GM18873 (cell line): ENCODE results near the gene IRS2.

Experiments
- ATAC-seq: cut with Tn5 transposase; IDR thresholded peaks from one replicate; pipeline ENCODE4 v1.9.1; 2021; ENCODE audit warnings: mild to moderate bottlenecking, moderate library complexity, moderate number of reproducible peaks; ENCODE audit not compliant: unreplicated experiment, low FRiP score

Gene IRS2

DNA sequence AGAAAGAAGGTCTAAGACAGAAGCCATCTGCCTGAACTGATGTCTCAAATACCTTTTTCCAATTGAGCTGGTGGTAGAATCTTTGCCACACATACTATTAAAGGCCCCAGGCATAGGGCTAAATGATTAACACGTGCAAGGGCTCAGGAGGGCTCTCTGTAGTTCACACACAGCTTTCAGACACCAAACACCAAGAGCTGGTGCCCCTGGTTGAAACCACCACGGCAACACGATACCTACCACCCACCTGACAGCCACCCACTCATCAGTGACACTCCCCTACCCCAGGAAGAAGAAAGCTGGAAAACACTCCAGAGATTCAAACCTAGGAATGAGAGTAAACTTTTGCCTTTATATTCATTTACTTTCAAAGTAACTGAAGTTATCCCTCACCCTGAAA is 26.8 kb downstream of the IRS2 start:
- no peak for ATAC-seq

DNA sequence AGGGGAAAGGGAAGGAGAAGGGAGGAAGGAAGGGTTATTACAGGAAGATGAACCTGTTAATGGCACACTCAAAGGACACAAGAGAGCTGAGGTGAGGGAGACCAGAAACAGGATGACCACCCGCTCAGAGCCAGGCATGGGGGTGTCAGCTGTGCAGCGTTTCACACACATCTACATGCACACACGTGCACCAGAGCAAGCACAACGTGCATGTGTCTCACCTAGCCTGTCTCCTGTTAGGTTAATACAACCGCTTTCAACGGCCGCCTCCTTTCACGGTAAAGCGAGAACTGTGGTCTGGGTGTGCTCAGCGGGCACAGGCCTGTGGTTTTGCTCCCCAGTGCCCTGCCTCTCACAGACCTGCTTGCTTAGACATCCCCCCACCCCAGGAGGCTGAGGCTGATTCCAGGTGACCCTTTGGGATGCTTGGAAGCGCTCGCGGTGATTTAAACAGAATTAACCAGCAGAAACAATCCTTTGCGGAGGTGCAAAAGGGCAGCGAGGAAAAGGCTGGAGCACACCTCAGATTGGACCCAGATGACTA is 27.4 kb downstream of the IRS2 start:
- ATAC-seq: no peak

GRCh38 chr13:109756778-109757177 is 29.6 kb downstream of the IRS2 start:
- ATAC-seq: no peak

DNA sequence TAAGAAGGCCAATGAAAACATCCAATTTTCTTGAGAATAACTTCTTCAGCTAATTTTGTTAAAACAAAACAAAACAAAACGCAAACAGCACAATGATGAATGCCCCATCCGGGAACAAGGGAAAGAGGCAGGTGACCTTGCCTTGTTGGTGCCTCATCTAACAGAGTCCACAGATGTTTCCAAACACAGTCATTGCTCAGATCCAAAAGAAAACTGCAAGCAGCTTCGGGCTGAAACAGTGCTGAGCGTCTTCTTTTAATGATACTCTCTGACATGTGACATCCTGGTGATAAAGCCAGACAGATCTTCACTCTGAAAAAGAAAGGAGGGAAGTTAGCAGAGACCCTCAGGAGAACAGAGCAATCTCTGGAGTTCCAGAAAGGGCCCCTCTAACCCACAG is 30.4 kb downstream of the IRS2 start:
- ATAC-seq: no peak

- ATAC-seq: no peak
Observed at GRCh38 chr13:109755551-109755950, 30.8 kb downstream of the IRS2 start.

DNA sequence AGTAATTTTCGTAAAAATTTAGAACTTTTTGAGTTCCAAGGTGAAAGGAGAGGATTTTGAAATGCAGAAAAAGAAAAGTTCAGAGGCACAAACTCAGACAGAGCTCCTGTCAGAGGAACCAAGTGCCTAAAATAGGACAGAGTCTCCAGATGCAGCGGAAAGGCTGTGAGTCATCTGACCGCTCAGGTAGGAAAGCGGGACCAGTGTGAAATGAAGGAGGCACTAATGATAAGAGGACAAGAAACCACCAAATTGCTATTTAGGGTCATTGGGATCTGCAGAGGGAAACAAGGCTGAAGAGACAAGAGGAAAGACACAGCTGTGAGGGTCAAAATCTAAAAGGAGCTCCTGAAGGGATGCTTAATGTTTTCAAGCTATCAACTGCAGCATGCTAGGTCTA is 34.9 kb downstream of the IRS2 start:
- ATAC-seq: no peak

GRCh38 chr13:109750221-109750775 is 36.1 kb downstream of the IRS2 start:
- no peak for ATAC-seq

DNA sequence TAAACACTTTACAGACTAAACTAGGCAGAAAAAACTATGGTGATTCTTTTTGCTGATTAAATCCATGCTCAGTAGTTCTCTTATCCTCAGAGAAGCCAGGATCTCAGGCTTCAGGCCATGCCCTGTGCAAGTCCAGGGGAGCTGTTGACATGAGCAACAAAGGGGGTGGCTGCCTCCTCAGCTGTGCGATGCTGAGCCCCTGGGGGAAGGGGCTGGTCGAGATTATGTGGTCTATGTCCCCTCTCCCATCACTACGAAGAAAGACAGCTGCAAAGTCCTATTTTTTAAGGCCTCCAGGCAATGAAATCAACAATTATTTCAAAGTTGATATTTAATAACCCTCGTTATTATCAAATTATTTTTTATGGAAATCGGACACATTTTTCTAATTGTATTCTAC is 37.0 kb downstream of the IRS2 start:
- ATAC-seq: no peak

GRCh38 chr13:109748677-109749076 is 37.7 kb downstream of the IRS2 start:
- no peak for ATAC-seq

GRCh38 chr13:109747524-109747923 is 38.9 kb downstream of the IRS2 start:
- ATAC-seq: no peak

GRCh38 chr13:109746364-109746763 is 40.0 kb downstream of the IRS2 start:
- no peak for ATAC-seq

GRCh38 chr13:109745702-109746101 is 40.7 kb downstream of the IRS2 start:
- ATAC-seq: no peak

DNA sequence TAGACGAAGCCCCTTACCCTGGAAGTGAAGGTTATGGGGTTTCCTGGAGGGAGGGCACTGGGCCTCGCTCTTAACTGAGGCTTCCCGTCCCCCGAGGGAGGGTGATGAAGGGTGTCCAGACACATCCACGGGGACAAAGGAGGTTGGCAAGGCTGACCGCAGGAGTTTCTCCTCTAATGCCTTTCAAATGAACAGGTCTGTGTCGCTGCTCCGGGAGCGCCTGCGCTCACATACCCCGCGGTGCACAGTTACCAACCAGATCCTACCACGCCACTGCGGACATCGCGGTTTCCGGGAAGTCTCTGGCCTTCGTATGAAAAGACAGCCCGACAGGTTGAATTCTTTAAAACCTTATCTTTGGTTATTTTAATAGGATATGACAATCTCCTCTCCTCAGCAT is 41.3 kb downstream of the IRS2 start:
- no peak for ATAC-seq

DNA sequence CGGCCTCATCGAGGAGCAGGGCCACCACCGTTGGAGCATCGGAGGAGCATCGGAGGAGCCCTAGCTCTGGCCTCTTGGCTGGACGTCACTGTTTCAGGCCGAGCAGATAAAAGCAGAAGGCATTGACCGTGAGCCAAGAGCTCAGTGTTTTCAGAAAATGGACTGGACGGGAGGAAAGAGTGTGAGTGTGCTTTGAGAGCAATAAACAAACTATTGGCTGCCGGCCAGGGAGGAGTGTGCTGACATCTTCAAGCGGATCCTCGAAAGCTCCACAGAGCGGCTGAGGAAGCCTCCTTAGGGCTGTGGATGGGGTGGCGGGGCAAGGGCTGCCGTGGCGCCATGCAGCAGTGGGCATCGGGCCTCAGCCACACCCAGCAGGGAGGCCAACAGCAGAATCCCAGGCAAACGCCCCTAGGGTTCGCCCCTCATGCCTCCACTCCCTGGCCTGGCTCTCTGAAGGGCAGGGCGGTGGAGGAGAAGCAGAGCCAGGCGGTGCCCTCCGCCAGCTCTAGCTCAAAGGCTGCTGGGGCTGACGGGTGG is 41.8 kb downstream of the IRS2 start:
- no peak for ATAC-seq

- ATAC-seq: no peak
Observed at GRCh38 chr13:109743706-109744453, 42.5 kb downstream of the IRS2 start.

GRCh38 chr13:109741966-109742365 is 44.4 kb downstream of the IRS2 start:
- no peak for ATAC-seq

- ATAC-seq: no peak
Observed at GRCh38 chr13:109740721-109741120, 45.7 kb downstream of the IRS2 start.

- no peak for ATAC-seq
Observed at GRCh38 chr13:109740121-109740520, 46.3 kb downstream of the IRS2 start.

- ATAC-seq: no peak
Observed at GRCh38 chr13:109738298-109738746, 48.1 kb downstream of the IRS2 start.

DNA sequence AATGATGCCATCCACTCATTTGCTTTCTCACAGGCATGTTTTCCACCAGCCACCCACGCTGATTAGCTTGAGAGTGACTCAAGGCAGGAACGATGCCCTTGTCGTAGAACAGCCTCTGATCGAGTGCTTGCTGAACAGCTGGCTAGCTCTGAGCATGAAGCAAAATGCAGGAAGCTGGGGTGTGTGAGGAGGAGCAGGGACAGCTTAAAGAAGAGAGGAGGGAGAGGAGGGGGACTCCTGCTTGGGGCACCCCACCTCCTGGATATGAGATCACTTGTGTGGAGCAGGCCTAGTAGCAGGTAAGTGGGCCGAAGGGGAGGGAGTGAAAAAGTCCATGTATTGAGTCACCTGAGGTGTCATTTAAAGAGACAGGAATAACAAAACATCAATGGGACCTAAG is 48.8 kb downstream of the IRS2 start:
- no peak for ATAC-seq

DNA sequence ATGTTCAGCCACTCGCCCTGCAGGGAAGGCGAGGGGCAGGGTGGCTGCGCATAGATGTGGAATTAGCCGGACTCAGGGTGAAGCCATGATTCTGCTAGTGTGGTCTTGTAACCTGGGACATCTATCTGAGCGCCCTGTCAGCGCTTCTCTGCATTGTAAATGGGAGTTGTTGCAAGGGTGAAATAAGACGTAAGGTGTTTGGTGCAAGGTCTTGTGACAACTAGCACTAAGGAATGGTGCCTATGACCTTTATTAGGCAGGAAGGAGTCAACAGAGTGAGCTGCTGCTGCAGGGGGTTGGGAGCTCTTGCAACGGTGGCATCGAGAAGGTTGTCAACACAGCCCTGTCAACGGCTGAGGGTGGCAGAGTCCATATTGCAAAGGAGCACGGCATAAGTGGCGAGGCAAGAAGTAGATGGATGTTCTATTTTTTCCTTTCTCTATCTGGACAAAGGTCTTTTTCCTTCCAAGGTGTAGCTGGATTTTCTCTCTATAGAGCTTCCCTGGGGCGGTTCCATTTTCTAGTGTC is 49.3 kb downstream of the IRS2 start:
- ATAC-seq: no peak
